ENCODE data around the gene BEST1. TPM values are rescaled to one million over a fixed set of nuclear protein-coding genes. Genes with fewer than 3 reads are reported as not detected.

The BEST1 gene
- total RNA-seq, 1 donor, result 8.0 TPM

DNA sequence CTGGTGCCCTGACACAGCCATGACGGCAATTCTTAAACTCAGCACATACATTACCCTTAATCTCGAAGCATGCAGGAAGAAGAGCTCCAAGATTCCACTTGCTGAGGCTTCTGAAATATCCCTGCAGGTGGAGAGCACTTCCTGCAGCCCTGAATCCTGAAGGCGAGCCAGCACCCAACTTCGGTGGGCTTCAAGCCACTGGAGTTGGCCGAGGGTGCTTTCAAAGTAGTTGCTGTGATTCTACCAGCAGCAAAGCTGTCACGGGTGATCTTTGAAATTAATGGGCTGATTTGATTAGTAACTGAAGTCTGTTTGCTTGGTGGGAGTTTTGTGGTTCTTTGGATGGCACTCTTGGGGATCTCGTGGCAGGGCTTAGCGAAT lies 26.3 kb downstream of the BEST1 start:
- Histone ChIP-seq H3K27ac (ENCODE audit: low read depth, low read length) (no peak overlapping the region), H3K27me3 (ENCODE audit: insufficient read depth, low read length) (no peaks in the 10 kb centered on the region), H3K79me2 (ENCODE audit: insufficient read depth, low read length) (no peaks in the 10 kb centered on the region), H3K4me2 (ENCODE audit: insufficient read depth, low read length) (peak overlapping the region; percentile 8), H3K36me3 (ENCODE audit: insufficient read depth, low read length) (no peaks in the 10 kb centered on the region), H4K20me1 (ENCODE audit: insufficient read depth, low read length) (no peaks in the 10 kb centered on the region), H2AFZ (ENCODE audit: low read length) (no peak overlapping the region), H3K4me3 (ENCODE audit: insufficient read depth, low read length) (no peak overlapping the region), H3K9me3 (ENCODE audit: low read depth, low read length) (no peaks in the 10 kb centered on the region), H3K4me1 (ENCODE audit: insufficient read depth, low read length) (peaks cover 40% of the 10 kb centered on the region)
- peak; percentile 49 for DNase-seq (ENCODE audit: insufficient read length, low spot score, missing footprints)
- TF ChIP-seq, protein P1, sequence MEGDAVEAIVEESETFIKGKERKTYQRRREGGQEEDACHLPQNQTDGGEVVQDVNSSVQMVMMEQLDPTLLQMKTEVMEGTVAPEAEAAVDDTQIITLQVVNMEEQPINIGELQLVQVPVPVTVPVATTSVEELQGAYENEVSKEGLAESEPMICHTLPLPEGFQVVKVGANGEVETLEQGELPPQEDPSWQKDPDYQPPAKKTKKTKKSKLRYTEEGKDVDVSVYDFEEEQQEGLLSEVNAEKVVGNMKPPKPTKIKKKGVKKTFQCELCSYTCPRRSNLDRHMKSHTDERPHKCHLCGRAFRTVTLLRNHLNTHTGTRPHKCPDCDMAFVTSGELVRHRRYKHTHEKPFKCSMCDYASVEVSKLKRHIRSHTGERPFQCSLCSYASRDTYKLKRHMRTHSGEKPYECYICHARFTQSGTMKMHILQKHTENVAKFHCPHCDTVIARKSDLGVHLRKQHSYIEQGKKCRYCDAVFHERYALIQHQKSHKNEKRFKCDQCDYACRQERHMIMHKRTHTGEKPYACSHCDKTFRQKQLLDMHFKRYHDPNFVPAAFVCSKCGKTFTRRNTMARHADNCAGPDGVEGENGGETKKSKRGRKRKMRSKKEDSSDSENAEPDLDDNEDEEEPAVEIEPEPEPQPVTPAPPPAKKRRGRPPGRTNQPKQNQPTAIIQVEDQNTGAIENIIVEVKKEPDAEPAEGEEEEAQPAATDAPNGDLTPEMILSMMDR (IDR thresholded peaks at IDR 0.05; ENCODE audit: extremely low read depth, low read depth, low read length), result no peak

- TF ChIP-seq, protein P1 (IDR thresholded peaks at IDR 0.05; ENCODE audit: extremely low read depth, low read depth, low read length), result no peak
- peak; percentile 41 for DNase-seq (ENCODE audit: insufficient read length, low spot score, missing footprints)
- no peak overlapping the region for H2AFZ ChIP-seq (ENCODE audit: low read length)
- no peaks in the 10 kb centered on the region for H3K9me3 ChIP-seq (ENCODE audit: low read depth, low read length)
- H3K4me1 ChIP-seq (ENCODE audit: insufficient read depth, low read length), result peaks cover 38% of the 10 kb centered on the region
- no peaks in the 10 kb centered on the region for H3K36me3 ChIP-seq (ENCODE audit: insufficient read depth, low read length)
- no peak overlapping the region for H3K27ac ChIP-seq (ENCODE audit: low read depth, low read length)
- no peaks in the 10 kb centered on the region for H3K27me3 ChIP-seq (ENCODE audit: insufficient read depth, low read length)
- no peak overlapping the region for H3K4me3 ChIP-seq (ENCODE audit: insufficient read depth, low read length)
- H3K4me2 ChIP-seq (ENCODE audit: insufficient read depth, low read length), result no peak overlapping the region
- no peaks in the 10 kb centered on the region for H3K79me2 ChIP-seq (ENCODE audit: insufficient read depth, low read length)
- H4K20me1 ChIP-seq (ENCODE audit: insufficient read depth, low read length), result no peaks in the 10 kb centered on the region
These were observed 26.8 kb downstream of the BEST1 start for GRCh38 chr11:61976813-61977475.

- Histone ChIP-seq H3K4me2 (ENCODE audit: insufficient read depth, low read length) (peak overlapping the region; percentile 10), H3K79me2 (ENCODE audit: insufficient read depth, low read length) (no peaks in the 10 kb centered on the region), H3K9me3 (ENCODE audit: low read depth, low read length) (no peaks in the 10 kb centered on the region), H3K4me3 (ENCODE audit: insufficient read depth, low read length) (no peak overlapping the region), H3K27me3 (ENCODE audit: insufficient read depth, low read length) (no peaks in the 10 kb centered on the region), H3K4me1 (ENCODE audit: insufficient read depth, low read length) (peaks cover 20% of the 10 kb centered on the region), H3K27ac (ENCODE audit: low read depth, low read length) (peak overlapping the region; percentile 32), H3K36me3 (ENCODE audit: insufficient read depth, low read length) (no peaks in the 10 kb centered on the region), H2AFZ (ENCODE audit: low read length) (peak overlapping the region; percentile 60), H4K20me1 (ENCODE audit: insufficient read depth, low read length) (no peaks in the 10 kb centered on the region)
- TF ChIP-seq, protein P1 (IDR thresholded peaks at IDR 0.05; ENCODE audit: extremely low read depth, low read depth, low read length), result no peak
- no peak for DNase-seq (ENCODE audit: insufficient read length, low spot score, missing footprints)
These were observed 28.8 kb downstream of the BEST1 start for GRCh38 chr11:61978703-61979661.

Data from osteoblast (primary cell).